GM10847 (cell line): ENCODE results near the gene GRK5.

ENCODE experiments used
- POLR2A ChIP-seq: IDR thresholded peaks from 2 replicates; pipeline ENCODE4 v1.6.1; 2011; ENCODE audit not compliant: insufficient read length; ENCODE audit errors: extremely low read depth

Gene GRK5

DNA sequence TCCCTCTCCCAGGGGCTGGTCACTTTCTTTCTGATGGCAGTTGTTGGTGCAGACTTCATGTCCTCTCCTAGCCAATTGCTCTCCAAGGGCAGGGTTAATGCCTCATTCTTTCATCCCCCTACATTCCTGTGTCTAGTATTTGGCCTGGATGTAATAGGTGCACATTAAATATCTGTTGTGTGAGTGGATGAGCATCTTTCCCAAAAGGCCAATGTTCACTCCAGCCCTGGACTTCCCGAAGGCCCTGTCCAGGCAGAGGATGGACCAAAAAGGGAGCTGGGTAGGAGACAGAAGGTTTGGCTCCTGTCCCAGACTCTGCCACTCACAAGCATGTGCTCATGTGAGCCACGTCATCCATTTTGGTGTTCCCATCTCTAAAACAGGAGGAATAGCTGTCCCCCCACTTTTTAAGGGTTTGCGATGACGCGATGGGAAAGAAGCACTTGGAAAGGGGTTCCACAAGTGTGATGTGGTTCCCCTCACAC, 287.7 kb downstream of the GRK5 start:
- no peak for TF ChIP-seq POLR2A

DNA sequence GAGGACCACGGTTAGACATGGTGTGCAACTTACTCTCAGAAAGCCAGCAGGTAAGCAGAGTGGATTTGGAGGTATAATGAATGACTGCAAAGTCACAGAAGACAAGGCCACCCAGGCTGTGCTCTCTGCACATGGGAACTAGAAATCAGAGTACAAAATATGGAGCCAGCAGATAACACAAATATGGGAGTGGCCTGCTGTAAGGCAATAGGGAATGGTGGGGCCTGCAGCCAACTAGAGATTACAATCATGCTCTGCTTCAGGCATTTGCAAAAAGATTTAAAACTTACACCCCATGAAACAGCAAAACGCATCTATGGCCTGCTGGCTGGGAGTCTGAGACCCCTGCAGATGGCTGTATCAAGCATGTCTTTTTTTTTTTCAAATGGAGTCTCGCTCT, 288.2 kb downstream of the GRK5 start:
- no peak for TF ChIP-seq POLR2A

DNA sequence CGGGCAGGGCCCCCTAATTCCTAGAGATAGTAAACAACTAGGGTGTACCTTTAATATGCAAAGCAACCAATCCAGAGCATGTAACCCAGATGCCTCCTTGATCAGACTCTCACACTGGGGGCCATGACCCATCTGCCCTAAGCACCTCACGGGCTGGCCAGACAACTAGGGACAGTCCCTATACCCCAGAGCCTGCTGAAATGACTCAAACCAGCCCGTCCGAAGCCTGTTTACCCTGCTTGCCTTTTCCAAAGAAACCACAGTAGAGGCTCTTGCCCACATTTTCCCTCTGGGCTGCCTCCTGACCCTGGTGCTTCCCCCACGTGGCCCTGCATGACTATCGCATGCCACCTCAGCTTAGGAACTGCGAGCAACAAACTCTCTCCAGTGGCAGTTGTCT, 288.9 kb downstream of the GRK5 start:
- TF ChIP-seq POLR2A: no peak

DNA sequence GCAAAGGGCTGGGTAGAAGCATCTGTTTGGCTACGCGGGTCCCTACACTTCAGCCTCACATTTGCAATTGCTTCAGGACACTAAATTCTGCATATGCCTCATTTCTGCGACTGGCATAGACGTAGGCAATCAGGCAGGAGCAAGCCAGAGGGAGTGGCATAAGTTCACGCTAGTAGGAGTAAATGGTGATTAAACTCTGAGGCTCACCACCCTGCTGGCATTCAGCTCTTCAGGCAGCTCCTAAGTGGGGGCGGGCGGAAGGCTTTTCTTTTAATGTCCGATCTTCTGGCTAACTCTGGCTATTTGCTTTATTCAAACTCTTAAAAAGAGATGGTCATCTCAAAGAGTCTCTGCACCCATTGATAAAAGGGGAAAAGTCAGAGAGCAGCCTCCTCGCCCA, 289.9 kb downstream of the GRK5 start:
- no peak for TF ChIP-seq POLR2A

DNA sequence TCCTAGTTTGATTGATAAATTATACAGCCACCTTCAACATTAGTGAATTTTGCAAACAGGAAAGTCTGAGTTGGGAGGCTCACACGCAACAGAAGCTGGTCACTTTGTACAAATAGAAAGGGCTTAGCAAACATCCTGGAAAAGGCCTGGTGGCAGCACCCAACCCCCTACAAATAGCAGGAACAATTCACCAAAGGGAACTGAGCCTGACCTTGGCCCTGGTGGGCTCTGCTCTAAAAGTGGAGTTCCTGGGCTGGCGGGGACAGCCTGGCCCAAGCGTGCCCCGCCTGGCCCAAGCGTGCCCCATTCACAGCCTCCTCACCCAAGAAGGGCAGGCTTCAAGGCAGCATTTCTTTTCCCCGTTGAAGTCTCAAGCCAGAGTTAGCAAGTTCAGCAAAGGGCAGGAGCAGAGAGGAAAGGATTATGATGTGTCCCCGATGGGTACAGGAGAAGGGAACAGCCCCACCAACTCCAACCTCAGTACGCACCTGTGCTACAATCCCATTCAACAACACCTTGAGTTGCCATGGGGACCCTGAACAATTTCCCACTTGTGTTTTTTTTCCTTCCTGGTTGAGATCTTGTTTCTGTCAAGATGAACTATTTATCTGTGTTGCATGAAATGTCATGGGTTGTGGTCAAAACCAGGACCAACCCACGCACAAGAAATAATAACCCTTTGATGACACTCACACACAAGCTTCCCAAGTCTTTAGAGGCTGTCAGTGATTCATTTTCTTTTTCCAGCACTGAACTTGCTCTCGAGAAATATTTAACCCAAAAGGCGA, 291.7 kb downstream of the GRK5 start:
- no peak for TF ChIP-seq POLR2A

DNA sequence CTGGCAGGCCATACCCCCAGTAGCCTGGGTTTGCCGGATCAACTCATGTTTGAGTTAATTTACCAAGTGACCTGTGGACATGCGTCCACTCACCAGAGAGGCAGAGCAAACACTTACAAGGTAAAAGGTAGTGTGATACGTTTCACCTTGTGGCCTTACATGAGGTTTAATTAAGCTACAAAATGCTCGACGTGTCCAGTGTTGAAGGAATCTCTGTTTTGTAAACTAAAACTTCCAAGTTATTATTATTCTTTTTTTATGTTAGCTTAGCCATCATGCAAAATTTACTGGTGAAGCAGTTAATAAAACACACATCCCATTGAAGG, 292.3 kb downstream of the GRK5 start:
- no peak for TF ChIP-seq POLR2A

DNA sequence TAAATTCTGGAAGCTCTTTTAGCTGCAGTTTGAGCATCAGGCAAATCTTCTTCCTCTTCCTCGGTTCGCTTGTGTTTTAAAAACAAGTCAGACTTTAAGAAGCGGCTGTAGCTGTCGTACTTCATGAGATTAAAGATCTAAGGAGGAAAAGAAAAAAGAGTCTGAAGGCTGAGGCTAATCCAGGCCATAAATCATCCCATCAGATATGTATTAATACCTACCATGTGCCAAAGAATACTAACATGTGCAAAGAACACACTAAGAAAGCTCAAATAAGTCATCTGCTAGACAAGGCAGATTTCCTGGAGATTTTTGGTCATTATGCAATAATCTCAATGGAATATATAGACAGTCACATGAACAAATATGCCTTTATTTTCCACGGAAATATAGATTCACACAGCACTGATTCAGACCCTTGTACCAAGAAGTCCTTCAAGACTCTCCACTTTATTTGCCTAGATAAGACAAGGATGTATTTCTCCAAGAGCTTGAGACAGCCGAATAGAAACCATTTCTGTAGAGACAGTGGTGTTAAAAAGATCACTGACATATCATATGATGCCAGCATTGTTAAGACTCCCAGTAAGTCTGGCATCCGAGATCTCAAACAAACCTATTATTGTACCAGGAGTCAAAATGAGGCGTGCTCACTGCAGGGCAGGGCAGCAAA, 292.9 kb downstream of the GRK5 start:
- no peak for TF ChIP-seq POLR2A

DNA sequence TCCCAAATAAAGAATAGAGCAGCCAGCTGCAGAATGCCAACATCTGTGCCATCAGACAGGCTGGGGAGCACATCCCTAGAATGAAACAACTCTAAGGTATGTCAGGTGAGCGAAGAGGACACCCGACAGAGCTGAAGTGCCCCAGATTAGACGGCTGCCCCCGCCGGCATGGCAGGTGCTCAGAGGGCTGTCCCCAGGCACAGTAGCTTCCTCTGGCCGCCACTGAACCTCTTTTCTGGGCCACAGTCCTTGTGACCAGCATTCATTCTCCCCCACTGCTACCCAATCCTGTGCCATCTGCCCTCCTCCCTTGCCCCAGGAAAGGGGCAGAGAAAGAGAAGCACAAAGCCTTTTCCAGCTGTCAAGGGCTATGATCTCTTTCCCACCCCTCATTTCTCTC, 293.4 kb downstream of the GRK5 start:
- no peak for TF ChIP-seq POLR2A

DNA sequence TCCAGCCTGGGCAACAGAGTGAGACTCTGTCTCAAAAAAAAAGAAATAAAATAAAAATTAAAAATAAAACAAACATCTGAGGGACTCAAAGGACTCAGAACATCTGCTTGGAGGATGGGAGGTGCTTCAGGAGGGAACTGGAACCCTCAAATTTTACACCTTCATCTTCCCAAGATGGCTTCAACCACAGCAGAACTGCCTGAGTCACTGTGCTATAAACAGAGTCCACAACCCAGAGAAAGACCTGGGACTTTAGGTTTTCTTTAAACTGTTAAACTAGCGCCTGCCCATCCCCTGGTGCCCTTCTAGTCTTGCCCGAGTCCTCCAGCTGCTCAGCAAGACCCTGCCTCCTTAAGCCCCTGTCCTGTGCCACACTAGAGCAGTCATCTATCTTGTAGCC, 294.3 kb downstream of the GRK5 start:
- TF ChIP-seq POLR2A: no peak

DNA sequence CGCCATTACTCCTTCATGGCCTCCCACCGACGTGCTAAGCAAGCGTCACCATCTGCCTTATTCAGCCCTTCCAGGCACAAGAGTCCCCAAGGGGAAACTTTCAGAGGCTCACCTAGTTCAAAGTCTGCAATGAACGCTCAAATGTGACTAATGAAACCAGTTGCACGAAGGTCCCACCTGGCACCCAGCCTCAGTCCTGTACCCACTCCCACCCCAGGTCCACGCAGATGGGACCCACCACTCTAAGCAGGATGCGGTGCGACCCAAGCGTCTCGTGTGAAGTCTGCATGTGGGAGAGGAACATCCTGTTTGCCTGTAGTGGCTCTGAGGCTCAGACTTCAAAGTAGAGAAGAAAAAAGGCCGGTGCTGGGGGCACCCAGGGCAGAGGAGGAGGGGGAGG, 294.8 kb downstream of the GRK5 start:
- no peak for TF ChIP-seq POLR2A

DNA sequence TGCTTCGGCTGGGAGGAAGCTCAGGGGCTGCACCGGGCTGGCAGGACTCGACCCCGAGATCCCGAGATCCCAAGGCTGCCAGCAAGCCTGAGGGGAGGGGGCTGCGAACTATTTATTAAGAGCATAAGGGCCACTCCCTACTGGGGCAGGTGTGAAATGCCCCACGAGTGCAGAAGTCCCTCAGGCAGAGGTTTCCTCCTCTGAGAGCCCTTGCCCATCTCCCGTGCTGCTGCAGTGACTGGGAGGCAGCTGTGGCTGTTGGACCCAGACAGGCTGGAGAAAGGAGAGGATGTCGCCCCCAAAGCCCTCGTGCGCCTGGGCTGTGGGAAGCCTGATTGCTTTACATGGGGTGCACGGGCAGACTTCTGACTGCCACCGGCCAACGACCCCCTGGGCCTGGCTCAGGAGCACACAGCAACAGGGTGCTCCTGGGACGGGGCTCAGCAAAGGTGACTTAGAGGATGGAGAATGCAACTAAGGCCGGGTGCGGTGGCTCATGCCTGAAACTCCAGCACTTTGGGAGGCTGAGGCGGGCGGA, 295.3 kb downstream of the GRK5 start:
- TF ChIP-seq POLR2A: no peak

DNA sequence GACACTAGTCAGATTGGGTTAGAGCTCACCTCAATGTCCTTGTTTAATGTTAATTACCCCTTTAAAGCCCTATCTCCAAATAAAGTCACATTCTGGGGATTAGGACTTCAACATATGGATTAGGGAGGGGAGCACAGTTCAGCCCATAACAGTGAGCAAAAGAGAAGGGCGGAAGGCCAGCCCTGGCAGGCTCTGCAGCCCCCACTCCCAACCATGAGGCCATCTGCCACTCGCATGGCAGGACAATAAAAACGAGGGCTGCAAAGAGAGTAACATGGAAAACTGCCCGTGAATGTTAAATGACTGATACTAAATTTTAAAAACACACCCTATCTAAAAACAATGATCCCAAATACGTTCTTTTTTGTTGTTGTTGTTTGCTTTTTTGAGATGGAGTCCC, 296.4 kb downstream of the GRK5 start:
- no peak for TF ChIP-seq POLR2A

DNA sequence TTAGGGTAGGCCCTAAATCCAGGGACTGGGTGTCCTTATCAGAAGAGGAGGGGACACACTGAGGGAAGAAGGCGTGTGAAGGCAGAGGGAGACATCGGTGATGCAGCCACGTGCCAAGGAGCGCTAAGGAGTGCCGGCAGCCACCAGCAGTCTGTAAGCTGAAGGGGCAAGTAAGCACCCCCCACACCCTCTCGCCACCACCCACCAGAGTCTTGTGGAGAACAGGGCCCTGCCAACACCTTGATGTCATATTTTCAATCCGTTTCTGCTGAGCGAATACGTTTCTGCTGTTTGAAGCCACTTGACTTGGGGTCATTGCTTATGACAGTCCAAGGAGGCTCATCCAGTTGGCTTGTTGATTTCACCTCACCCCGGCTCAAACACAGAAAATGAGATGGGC, 297.3 kb downstream of the GRK5 start:
- TF ChIP-seq POLR2A: no peak

DNA sequence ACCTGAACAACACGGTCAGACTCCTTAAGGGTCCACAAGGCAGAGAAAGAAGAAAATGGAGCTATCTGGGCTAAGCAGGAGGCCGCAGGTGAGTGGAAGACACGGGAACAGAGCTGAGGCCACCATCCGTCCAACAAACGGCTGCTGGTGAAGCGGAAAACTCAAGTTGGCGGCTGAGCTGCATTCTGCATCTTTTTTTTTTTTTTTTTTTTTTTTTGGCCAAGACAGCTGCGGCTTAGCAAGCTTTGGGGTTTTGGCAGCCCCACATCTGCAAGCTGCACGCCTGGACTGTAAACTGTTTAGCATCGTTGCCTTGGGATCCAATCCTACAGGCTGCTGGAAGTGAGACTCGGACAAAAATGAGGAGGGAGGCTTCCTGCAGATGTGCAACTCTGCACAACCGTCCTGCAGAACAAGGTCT, 297.8 kb downstream of the GRK5 start:
- no peak for TF ChIP-seq POLR2A
